Measurements from ENCODE around the gene FRMD5.
"Not testable (repeated sequence)": the region's sequence is repeated elsewhere in the genome, so short reads cannot be mapped to it uniquely, and the experiment has no call there.

The FRMD5 gene

DNA sequence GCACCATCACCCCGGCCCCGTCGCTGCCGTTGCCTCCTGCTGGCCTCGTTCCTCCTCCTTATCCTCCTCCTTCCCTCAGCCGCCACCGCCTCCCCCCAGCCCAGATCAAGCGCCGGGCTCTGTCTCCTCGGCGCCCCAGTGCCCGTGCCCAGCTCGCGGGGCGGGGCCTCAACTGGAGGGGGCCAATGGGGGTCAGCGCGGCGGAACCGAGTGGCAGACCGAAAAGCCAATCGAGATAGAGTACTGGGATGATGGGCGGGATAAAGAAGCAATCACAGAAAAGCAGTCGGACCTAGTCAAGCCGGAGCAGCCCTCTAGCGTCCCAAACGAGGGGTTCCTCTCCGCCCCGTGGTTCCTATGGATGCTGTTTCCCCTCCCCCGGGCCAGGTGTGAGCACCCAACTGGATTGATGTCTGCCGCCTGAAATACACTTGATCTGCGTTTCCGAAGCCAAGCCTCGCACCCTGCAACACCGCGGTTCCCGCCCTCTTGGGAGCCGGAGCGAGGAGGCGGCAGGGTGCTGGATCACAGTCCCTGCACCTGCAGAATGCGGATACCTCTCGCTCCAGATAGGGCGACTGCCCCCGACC lies at the start of gene FRMD5:
Gene FRMD5, minus strand, starts transcription at position 121 of the 590 bp plus-strand sequence.
- DNase-seq: peak; percentile 93

DNA sequence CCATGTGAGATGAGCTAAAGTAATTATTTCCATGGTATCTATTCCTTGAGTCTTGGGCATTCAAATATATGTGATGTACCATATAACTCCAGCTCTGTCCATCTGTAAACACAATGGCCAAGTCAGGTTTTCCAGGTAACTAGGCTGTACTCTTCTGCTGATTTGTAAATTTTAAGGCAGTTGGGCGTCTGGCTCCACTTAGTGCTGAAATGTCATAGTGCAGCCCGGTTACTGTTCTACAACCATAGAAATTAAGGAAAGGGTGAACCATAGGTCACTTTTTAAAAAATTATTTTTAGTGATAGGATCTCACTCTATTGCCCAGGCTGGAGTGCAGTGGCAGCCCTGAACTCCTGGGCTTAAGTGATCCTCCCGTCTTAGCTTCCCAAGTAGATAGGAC lies 48.8 kb upstream of the FRMD5 start:
- no peak for DNase-seq

DNA sequence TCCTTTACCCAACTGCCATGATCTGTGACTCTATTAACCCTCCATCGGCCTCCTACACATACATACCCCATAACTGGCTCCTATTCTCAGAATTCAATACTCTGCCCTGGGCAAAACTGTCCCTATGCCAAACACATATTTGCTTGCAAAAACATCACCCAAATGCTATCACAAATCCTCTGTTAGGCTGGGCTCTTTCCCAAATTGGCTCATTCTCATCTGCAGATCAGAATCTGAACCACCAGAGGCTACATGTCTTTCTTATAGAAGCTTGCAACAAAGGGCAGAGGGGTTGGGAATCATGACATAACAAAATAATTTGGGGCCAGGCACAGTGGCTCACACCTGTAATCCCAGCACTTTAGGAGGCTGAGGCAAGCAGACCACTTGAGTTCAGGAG lies 48.1 kb upstream of the FRMD5 start:
- no peak for DNase-seq

DNA sequence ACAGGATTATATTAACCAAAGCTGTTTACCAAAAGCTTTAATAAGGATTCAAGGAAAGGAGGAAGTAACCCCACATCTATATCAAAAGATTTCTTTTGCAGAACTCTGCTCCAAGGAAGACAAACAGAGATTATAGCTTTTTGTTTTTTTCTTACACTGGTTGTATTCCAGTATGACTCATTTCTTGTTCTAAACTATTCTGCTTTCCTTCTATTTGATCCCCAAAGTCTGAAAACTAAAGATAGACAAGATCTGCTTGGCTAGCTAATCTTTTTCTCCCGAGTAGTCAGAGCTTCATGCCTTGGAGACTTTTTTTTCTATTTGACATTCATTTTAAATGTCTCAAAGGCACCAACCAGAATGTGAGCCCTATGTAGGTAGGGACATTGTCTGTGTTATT lies 36.8 kb upstream of the FRMD5 start:
- DNase-seq: no peak

DNA sequence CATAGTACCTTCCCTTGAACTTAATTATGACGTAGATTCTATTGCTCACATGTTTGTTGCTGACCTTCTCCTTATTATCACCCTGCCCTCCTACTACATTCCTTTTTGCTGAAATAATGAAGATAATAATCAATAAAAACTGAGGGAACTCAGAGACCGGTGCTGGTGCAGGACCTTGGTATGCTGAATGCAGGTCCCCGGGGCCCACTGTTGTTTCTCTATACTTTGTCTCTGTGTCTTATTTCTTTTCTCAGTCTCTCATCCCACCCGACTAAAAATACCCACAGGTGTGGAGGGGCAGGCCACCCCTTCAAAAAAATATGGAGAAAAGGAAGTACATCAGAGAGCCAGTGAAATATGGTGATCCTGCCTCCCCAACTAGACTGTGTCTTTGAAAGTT lies 34.2 kb upstream of the FRMD5 start:
- not testable (repeated sequence) for DNase-seq

DNA sequence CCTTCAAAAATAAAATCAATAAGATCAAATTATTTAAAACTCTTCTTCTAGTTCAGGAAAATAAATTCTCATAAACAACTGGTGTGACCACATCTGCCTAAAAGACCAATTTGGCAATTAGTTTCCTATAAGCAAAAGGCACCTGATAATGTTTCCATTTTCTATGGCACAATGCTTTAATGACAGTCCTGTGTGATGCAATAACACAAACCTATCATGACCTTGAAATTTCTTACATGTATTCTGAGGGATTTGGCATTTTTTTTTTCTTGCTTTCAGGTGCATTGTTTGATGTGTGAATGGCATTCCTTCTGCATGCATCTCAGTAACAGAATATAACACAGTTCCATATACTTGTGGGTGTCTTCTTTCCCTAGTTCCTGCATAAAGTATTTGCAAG lies 32.5 kb upstream of the FRMD5 start:
- no peak for DNase-seq

DNA sequence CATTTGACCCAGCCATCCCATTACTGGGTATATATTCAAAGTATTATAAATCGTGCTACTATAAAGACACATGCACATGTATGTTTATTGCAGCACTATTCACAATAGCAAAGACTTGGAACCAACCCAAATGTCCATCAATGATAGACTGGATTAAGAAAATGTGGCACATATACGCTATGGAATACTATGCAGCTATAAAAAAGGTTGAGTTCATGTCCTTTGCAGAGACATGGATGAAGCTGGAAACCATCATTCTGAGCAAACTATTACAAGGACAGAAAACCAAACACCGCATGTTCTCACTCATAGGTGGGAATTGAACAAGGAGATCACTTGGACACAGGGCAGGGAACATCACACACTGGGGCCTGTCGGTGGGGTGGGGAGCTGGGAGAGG lies 31.9 kb upstream of the FRMD5 start:
- not testable (repeated sequence) for DNase-seq

DNA sequence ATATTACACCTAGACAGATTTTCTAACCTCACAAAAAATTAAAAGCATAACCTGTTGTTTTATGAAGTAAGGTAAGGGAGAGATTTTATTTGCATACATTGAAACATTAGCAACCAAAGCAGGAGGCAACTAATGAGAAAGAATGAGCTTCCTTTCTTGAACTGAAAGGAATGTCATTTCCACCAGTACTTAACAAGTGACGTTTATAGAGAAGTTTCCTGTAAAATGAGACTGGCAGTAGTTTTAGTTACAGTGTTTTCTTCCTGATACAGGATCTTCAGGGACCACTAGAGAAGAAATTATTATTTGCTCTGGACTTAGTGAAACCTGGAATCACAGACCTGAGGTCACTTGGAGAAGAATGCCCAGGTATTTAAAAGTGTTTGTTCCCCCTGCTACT lies 27.4 kb upstream of the FRMD5 start:
- no peak for DNase-seq

DNA sequence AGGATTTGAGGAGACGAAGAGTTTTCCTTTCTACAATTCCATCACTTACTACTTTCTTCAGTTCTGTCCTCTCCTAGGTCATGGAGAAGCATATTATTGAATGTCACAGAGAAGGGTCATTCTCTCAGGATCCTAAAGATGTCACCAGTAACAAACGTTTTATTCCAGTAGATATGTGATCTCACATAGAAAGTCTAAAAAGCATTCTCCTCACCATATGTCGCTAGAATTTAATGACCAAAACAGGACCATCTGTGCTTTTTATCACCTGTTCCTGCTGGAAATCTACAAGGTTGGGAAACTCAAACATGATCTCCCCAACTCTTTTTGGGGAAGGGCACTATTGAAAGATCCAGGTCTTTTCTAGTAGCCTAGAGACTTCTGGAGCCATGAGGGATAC lies 24.0 kb upstream of the FRMD5 start:
- no peak for DNase-seq

DNA sequence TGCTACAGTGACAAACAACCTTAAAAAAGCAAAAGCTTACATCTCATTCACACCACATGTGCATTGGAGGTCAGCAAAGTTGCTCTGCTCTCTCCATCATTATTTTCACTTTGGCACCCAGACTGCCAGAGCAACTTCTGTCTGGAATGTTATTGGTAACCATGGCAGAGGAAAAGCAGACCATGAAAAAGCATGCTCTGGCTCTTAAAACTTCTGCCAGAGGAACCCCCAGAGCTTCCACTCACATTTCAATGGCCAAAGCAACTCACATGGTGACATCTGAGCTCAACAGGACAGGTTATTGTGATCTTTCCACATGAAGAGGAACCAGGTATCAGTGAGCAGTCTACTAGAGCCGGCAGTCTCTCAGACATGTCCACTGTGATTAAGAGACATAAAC lies 21.9 kb upstream of the FRMD5 start:
- no peak for DNase-seq

DNA sequence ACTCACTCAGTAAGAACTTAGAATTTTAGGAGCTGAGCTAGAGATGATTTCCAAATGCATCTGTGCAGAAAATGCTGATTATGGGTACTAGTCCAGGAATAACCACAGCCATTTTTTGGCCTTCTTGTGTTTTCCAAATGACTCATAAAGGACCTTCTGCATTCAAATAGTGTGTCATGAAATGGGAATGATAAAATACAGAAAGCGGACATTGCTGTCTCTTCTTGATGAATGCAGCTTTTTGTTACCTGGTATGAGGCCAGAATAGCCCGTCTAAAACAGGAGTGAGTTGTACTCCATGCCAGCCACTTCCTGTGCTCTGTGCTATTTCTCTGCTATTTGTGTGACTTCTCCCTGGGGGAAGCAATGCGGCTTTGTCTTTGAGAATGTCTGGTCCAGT lies 20.5 kb upstream of the FRMD5 start:
- DNase-seq: no peak

DNA sequence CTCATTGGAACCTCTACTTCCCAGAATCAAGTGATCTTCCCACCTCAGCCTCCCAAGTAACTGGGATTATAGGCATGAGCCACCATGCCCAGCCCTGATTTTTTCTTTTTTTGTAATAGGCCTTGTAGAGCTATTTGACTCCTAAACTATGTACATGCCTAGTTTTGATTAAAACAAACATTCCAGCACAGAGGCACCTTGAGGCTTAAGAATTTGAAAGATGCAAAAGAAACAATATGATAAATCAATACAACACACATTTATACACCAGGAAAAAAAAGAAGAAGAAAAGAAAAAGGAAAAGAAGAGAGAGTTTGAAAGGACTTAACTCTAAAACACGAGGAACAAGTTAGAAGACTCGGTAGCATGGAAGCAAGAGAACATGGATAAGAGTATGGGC lies 13.9 kb upstream of the FRMD5 start:
- no peak for DNase-seq

DNA sequence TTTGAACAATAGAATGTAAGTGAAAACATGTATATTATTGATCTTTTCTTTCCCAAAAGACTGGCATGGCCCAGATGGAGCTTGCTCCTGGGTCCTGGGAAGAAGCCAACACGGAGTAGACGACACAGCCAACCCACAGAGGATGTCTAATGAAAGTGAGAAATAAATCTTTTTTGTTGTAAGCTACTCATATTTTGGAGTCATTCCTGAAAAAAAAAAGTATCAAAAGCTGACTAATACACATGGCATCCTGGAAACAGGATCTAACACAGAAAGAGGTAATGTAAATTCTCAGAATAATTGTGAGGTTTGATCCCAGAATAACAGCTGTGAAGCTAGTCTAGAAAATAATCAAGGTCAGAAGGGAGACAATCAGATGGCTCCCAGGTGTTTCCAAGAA lies 12.6 kb upstream of the FRMD5 start:
- DNase-seq: no peak

DNA sequence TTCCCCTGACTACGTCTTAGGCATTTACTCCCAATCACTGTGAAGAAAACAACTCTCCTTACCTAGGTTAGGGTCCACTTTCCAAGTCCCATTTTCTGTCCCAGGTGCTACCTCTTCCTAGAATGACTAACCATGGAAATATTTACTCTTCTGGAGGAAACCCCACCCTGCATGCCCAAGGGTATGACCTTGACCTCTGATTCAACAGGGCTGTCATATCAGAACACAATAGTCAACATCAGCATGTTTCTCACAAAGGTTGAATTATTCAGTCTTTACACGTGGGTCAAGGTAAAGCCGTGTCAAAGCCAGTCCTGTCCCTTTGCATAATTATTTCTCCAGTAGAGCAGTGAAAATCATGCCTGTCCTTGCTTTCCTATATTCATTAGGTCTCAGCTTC lies 4.3 kb upstream of the FRMD5 start:
- no peak for DNase-seq

DNA sequence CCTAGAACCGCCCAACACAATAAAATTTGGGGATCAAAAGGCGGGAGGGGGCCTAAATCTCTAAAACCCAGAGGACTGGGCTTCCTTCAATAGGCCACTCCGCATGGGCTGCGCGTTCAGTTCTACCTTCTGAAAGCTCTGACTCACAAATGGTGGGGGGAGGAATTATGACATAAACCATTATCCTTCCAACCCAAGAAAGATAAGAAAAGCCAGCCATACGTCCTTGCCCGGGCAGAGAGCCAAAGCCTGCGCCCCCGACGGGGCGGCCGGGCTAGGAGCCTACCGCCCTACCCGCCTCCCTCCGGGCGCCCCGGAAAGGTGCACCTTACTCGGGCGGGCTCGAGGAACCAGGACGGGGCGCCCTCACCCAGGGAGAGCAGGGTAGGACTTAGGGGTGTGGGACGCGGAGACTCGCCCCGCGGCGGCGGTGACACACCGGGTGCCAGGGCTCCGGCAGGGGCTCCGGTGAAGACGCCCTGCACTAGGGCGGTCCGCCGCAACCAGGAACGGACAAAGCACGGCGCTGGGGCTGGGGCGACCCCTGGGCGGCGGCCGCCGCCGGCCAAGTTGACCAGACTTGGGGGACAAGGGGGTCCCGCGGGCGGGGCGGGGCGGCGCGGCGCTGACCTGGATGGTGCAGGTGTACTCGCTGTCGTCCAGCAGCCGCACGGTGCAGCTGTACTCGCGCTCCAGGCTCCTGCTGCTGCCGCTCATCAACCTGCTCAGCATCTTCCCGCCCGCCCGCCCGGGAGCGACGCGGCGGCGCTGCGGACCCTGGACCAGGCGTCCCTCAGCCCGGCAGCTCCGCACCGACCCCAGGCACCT lies 534 bp downstream of the FRMD5 start:
- DNase-seq: peak; percentile 19

DNA sequence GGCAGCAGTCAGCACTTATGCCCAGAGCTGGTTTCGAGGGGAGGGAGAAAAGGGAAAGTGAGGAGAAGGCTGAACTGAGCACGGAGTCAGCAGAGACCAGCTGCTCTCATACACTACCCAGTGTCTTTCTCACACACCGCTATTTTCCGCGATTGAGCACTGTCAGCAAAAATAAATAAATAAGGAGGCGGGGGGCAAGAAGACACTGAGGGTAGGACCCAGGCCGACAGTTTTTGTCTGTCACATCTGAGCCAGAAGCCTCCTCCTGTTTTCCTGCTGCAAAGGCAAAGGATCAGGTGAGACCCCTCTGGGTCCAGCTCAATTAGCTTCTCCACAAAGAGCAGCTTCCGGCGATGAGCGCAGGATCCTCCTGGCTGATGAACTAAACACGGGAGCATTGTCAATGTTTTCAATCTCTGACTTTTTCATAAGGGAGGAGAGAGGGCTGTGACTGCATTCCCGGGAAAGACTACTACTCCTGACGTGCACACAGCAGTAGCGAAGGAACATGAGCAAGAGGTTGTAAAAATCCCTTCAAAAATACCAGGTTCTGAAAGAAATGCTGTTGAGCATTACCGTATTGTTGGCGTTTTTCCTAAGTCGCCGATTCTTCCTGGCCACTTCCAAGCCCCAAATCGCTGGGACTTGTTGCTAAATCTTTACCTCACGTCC lies 1.3 kb downstream of the FRMD5 start:
- DNase-seq: peak; percentile 4

DNA sequence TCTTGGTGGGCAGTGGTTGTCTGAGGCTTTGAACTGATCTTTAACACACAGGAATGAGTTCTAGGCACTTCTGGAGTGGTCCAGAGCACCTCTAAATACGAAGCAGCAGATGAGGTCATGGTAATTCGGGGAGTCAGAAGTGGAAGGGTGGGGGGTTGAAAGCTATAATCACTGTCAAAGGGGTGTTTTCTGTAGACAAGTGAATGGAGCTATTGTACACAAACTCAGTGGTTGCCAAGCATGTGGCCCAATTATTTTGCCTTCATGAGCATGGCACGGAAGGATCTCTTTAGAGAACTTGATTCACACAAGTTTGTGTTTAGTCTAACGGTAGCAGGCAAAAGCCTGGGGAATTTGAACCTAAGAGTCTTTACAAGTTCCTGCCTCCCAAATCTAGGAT lies 6.3 kb downstream of the FRMD5 start:
- no peak for DNase-seq

DNA sequence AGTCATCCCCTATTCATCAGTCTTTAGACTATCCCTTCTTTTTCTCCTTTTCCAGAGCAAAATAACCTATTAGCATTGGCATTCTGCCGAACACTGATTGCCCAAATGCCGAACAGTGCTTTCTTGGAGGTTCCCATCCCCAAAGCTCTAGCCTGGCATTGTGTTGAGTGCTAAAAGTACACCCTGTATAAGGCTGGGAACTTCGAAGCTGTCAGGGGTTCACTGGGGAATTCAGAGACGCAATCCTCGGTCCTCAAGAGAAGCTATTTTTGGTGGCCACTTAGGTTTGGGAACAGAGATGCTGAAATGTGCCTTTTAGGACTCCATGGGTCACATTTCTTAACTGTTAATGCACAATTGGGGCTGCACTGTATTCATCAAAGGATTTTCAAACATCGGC lies 8.4 kb downstream of the FRMD5 start:
- DNase-seq: no peak

DNA sequence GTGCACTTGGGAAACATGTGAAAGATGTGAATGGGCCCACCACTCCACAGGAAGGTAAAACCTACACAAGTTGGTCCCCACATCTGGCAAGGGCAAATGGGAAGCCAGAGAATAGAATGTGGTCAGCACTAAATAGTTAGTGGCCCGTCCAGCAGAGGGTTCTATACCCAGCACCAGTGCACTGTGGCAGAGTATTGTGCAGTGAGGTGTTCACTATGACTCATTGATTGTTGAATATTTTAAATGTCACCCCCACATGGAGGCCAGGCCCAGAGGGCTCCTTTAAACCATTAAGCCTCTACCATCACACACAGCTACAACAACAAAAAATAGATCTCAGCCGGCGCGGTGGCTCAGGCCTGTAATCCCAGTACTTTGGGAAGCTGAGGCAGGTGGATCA lies 11.7 kb downstream of the FRMD5 start:
- DNase-seq: no peak

DNA sequence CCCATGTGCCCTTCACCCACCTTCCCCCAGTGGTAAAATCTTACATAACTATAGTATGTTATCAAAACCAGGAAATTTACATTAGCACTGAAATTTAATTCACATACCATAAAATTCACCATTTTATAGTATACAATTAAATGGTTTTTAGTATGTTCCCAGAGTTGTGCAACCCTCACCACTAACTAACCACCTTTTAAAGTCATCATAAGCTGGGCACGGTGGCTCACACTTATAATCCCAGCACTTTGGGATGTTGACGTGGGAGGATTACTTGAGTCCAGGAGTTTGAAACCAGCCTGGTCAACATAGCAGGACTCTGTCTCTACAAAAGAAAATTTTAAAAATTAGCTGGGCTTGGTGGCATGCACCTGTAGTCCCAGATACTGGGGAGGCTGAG lies 13.7 kb downstream of the FRMD5 start:
- DNase-seq: no peak

DNA sequence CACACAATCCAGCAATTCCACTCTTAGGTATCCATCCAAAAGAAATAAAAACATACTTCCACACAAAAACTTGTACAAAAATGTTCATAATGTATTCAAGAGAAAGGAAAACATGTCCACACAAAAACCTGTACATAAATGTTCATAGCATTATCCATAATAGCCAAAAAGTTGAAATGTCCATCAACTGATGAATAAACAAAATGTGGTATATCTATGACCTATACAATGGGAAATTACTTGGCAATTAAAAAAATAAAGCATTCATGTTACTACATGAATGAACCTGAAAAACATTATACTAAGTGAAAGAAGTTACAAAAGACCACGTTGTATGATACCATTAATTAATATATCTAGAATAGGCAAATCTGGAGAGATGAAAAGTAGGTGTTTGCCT lies 17.9 kb downstream of the FRMD5 start:
- DNase-seq: no peak

DNA sequence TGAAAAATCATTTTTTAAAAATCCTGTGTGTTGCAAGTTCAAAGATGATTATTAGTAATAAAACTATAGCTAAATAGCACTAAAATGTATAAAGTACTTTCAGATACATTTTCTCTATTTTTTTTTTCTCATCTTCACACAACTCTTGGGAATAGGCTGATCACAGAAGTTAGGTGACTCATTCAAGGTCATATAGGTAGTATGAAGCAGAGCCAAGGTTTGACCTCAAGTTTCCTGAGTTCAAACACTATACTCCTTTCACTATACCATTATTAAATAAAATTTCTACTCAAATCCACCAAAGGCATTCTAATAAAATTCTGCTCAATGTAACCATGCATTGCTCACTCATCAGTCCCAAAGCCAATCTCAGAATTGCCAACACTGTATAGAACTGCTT lies 21.3 kb downstream of the FRMD5 start:
- DNase-seq: no peak

DNA sequence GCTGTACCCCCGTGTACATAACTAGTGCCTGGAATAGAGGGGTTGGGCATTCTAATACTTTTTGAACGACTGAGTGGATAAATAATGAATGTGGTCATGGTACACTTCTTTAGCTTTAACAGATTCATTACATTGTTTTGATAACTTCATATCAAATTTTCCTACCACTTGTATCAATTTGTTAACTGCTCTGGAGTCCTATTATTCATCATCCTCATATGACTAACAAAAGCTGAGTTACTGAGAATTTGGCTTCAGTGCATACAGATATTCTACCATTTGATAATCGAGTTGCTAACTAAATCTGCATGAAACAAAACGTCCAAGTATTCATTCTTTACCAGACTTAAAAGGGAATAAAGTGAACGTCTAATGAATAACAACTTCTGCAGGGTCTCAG lies 31.7 kb downstream of the FRMD5 start:
- no peak for DNase-seq

DNA sequence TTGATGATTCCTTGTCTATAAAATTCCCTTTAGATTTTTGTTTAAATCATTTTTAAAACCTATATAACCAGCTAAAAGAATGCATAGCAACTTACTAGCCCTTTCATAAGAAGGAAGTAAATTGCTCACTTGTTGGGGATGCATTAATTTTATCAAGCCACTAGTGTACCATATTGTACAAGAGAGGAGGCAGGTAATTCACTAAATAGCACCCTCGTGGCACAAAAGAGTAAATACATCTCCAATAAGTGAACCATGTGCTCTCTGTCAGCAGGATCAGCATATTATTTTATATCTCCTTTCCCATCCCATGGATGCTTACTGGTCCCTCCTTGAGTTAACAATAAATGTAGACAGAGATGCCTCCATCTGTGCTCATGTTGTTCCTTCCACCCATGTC lies 34.3 kb downstream of the FRMD5 start:
- DNase-seq: no peak

Data from NCI-H1092 (cell line).